HG02981 (cell line): Measurements from ENCODE around the gene KCNJ13.
A peak's percentile ranks its signal among the peaks of the same experiment; 100 is the strongest.

ENCODE experiments used
- ATAC-seq: cut with Tn5 transposase; IDR thresholded peaks from one replicate; pipeline ENCODE4 v1.9.1; 2021; ENCODE audit warnings: mild to moderate bottlenecking, moderate library complexity; ENCODE audit not compliant: unreplicated experiment

The KCNJ13 gene

DNA sequence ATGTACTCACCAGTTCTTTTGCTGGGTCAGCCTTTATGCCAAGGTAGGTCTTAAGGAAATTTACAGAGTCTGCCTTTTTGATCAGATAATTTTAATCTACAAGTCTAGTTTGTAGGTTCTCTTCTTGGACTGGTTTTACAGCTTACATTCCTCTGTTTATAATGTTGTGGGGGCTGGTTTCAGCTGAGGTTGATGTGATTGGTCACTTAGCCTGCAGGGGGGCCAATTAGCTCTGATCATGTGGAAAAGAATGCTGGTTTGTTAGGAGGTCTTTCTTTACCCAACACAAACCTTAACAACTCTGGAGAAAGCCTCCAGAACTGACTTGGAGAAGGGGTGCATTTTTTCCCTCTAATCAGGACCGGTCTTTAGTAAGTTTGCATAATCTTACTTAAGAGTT lies at the start of gene KCNJ13:
Gene KCNJ13, minus strand, starts transcription at position 131 of the 400 bp plus-strand sequence. CDS start 5,203 bp downstream, outside the sequence.
- no peak for ATAC-seq

DNA sequence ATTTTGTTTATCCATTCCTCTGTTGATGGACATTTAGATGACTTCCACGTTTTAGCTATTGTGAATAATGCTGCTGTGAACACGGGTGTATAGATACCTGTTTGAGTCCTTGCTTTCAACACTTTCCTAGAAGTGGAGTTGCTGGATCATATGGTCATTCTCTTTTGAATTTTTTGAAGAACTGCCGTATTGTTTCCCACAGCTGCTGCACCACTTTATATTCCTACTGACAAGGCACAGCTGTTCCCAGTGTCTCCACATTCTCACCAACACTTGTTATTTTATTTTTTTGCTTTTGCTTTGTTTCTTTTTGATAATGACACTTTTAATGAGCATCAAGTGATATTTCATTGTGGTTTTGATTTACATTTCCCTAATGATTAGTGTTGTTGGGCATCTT lies 41.4 kb upstream of the KCNJ13 start:
- no peak for ATAC-seq

DNA sequence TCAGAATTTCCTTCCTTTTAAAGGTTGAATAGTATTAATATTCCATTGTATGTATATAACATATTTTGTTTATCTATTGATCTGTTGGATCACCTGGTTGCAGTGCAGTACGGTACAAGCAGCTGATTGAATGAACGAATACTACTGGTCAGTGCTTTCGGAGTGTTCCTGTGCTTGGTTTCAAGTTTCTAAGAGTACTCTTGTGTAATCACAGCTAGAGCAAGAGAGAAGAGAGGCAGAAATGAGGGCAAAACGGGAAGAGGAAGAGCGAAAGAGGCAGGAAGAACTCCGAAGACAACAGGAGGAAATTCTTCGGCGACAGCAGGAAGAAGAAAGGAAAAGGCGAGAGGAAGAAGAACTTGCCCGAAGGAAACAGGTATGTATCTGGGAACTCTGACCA lies 40.3 kb upstream of the KCNJ13 start:
- no peak for ATAC-seq

DNA sequence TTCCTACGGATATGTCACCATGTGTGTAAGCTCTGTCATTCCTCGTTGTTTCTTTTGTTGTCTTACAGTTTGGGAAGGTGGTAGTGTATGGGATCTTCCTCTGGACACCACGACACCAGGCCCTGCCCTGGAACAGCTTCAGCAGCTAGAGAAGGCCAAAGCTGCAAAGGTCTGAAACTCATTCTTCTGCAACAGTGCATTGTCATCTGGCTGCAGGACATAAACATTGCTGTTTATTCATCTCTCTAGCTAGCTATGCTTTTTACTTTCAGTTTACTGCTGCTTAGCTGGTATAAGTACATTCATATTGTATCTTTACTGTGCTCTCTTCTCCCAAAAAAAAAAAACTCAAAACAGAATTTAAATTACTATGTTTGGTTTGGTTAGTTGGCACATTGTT lies 39.2 kb upstream of the KCNJ13 start:
- ATAC-seq, result no peak

DNA sequence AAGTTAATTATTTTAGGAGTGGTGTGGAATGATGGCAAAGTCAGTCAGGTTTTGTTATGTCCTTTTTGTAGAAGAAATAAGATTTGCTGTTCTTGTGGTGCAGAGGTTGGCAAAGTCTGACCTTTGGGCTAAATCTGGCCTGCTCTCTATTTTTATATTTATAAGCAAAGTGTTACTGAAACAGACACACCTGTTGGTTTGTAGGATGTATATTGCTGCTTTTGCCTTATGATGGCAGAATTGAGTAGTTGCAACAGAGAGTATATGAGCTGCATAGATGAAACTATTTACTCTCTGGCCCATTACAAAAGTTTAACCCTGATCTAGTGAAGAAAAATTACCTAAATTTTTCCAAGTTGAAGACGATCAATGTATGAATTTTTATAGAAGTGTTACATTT lies 34.1 kb upstream of the KCNJ13 start:
- no peak for ATAC-seq

DNA sequence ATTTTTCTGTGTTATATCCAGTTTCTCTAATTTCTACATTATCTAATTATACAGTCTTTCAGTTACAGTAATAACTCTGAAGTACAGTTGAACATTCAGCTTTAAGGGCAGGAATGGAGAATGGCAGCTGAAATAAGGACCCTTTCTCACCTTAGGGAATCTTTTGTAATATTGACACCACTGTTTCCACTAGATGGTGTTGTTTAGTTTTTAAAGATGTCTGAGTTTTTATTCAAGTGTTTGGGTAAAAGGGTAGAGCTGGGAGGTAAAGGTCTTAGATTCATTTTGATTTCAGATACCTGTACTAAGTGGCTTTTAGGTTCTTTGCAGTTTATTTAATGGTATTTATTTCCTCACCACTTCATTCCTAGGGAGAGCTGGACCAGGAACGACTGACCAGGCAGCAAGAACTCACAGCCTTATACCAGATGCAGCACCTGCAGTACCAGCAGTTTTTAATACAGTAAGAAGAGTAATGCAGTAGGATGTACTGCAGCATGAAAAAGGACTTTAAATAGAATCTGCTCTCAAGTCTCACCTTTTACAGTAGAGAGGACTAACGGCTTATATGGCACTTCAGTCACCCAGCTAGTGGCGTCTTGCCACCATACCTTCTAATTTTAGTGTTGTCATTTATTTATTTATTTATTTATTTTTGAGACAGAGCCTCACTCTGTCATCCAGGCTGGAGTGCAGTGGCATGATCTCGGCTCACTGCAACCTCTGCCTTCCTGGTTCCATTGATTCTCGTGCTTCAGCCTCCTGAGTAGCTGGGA lies 33.2 kb upstream of the KCNJ13 start:
- ATAC-seq, result no peak

DNA sequence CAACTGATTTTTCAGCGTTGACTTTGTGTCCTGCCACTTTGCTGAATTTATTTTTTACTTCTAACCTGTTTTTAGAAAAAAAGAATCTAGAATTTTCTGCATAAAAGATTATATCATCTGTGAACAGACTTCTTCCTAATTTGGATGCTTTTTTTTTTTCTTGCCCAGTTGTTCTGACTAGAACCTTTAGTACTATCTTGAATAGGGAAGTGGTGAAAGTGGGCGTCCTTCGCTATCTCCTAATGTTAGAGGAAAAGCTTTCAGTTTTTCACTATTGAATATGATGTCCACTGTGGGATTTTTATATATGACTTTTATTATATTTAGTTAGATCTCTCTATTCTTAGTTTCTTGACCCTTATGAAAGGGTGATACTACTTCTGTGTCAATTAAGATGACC lies 25.7 kb upstream of the KCNJ13 start:
- ATAC-seq, result no peak

DNA sequence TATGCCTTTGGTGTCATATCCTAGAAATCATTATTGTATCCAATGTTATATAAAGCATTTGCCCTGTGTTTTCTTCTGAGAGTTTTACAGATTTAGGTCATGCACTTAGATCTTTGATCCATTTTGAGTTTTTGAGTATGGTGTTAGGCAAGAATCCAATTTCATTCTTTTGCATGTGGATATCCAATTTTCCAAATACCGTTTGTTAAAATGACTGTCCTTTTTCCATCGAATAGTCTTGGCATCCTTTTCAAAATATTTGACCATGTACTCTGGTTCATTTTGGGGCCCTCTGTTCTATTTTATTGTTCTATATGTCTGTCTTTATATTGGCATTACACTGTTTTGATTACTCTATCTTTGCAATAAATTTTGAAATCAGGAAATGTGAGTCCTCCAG lies 23.8 kb upstream of the KCNJ13 start:
- ATAC-seq, result no peak

DNA sequence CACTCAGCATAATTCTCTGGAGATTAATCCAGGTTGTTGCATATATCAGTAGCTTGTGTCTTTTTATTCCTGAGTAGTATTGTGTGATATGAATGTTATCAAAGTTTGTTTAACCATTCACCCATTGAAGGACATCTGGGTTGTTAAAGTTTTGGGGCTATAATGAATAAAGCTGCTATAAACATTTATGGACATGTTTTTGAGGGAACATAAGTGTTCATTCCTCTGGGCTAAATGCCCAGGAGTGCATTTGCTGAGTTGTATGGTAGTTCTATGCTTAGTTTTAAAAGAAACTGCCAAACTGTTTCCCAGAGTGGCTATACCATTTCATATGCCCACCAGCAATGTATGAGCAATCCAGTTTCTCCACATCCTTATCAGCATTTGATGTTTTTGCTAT lies 21.8 kb upstream of the KCNJ13 start:
- ATAC-seq, result no peak

DNA sequence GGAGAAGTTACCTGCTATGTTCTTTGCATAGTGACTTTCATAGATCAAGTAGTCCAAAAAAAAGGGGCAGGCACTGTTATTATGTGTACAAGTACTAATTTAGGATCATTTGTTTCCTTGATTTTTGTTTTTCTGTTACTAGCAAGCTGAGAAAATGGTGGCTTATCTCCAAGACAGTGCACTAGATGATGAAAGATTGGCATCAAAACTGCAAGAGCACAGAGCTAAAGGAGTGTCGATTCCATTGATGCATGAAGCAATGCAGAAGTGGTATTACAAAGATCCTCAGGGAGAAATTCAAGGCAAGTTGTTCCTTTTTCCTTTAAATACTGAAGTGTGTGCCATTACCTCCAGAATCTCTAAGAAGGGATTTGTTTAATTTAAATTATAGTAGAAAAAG lies 19.6 kb upstream of the KCNJ13 start:
- ATAC-seq, result no peak

DNA sequence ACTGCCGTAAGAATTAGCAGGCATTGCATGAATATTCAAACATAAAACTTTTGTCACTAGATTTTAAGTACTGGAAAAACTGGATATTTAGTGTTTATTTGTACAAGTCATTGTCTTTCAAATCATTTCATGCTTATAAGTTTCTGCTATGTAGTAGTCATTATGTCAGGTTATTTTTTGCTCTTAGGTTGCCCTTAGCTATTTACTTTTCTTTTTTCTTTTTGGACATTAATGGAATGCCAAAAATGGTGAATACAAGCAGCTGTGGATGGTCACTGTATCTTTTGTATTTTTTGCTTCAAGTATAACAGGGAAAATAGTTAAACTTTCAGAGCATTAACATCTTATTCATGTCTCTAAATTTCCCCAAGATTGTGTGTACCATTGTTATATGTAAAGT lies 18.6 kb upstream of the KCNJ13 start:
- ATAC-seq, result no peak

DNA sequence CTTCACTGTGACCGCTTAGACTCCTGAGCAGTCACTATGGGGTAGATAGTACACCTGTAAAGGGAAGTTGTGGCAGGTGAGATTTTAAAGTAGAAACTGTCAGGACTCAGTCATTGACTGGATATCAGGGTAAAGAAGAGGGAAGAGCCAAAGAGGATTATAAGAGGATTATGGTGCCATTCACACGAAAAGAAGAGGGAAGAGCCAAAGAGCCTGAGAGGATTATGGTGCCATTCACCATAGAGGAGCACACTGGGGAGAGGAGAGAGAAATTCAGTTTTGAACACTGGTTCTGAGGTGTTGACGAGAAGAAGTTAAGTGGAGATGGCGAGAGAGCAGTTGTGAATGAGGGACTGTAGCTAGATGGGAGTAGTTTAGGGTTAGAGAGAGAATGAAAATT lies 16.9 kb upstream of the KCNJ13 start:
- no peak for ATAC-seq

DNA sequence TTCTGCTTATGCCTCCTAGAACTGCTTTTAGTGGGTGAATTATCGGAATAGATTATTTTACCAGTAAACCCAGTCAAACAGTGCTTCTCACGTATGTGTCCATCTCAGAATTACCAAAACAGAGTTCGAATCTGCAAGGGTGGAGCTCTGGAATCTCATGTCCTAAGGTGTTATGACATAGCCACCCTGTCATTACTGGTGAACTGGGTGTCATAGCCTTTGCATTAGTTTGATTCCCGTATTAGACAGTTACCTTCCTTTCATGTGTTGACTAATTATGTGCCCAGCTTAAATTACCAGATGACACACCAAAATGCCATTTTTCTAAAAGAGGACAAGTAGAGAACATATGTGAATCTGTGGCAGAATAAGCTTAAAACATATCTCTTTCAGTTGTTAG lies 15.2 kb upstream of the KCNJ13 start:
- ATAC-seq, result no peak

DNA sequence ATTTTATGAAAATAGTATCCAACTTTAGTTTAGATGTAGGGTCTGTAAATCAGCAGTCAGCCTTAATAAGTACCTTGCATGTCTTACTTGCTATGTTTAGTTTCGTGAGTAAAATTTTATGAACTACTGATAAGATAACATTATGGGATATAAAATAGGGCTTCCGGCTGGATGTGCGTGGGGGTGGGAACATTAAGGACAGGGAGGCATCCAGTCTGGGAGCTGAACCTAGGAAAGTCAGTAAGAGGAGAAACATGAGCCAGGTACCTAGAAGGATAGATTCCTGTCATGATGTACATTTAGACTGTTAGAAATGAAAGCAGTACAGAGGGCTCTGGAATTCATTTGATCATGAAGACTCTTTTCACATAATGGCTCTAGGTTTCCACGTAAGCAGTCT lies 12.7 kb upstream of the KCNJ13 start:
- ATAC-seq, result no peak

DNA sequence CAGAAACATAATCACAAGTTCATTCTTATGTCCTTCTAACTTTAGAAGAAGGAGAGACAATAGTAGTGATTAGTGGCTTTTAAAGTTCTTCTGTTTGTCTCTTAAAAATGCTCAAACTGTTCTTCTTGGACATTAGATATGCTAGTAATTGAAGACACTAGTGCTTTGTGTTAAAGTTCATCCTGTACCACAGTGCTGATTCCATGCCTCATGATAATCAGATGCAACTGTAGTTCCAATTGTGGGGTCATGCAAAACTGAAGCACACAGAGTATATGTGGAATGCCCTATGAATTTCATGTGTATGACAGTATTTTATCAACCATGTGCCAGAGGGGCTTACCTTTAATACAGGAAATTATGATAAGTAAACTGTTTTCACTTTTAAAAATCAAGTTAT lies 11.4 kb upstream of the KCNJ13 start:
- ATAC-seq, result no peak

DNA sequence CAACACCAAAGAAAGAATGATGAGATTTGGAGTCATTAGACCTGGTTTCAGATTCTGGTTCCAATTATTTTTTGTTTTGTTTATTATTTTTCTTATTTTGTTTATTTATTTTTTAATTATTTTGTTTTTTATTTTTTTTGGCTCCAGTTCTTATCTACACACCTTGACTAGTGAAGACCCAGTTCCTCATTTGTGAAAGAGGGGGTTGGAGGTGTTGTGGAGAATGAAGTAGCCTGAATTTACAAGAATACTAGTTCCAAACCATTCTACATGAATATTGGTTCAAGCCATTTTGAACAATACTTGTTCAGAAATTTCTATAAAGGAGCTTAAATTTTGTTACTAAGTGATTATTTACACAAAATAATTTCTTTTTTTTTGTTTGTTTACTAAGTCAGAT lies 6.9 kb upstream of the KCNJ13 start:
- ATAC-seq, result no peak

DNA sequence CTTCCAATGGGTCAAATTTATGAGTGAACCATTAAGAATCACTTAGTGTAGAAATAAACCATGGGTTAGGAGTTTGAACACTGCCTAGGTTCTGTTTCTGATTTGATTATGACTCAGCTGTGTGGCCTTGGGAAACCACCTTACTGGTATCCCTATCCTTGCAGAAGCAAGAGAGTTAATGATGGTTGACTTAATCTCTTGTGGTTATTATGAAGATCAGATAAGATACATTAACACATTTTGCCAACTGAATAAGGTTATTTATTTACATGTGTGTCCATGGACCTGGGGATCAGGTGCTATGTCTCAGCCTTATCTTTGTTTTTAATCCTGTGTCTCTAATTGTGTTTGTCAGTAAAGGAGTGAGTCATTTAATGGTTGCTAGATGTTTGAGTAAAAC lies 5.4 kb upstream of the KCNJ13 start:
- peak; percentile 98 for ATAC-seq

DNA sequence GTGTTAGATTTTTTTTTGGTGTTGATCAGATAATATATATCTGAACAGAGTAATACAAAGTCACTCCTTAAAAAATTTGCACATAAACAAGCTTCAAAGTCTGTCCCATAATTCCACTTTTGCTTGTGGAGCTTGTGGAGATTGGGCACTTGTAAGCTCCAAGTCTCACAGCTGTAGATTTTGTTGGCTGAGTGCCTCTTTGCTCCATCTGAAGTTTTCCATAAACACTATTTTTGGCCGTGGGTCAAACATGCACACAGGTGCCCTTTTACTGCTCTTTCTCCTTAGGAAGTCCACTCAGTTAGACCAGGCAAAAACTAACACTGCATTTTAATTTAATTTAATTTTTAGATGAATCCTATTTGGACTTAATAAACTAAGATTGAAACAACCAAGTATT lies 3.6 kb upstream of the KCNJ13 start:
- no peak for ATAC-seq

DNA sequence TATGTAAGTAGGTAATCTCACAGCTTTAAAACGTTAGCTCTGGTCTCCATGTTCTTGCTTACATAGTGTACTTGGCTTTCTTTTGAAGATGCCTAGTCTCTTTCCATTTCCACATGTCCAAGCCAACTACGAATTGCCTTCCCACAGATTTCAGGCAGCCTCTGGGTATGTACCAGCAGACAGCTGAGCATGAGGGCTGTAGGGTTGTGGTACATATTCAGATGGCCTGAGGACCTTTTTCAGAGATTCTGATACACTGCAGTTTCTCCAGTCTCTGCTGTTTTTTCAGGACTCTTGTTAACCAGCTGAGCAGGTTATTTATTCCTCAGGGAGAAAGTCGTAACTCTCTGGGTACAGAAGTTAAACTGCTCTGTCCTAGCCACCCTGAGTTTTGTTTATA lies 3.1 kb upstream of the KCNJ13 start:
- no peak for ATAC-seq

DNA sequence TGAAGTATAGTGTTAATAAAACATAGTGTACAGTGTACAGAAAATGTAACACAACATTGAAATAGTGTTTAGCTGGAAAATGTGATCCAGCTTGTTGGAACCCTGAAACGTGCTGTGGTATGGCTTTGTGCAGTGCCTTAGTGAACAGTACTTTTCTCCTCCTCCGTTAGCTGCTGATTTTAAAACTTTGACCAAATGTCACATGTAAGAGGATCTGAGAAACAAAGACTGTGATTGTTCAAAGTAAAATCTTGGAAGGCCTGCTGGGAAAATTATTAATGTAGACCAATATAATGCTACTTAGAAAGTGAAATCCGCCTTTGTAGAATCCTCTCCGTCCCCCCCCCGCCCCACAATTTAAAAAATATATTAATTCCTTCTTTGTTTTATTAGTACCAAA lies 911 bp upstream of the KCNJ13 start:
- no peak for ATAC-seq

DNA sequence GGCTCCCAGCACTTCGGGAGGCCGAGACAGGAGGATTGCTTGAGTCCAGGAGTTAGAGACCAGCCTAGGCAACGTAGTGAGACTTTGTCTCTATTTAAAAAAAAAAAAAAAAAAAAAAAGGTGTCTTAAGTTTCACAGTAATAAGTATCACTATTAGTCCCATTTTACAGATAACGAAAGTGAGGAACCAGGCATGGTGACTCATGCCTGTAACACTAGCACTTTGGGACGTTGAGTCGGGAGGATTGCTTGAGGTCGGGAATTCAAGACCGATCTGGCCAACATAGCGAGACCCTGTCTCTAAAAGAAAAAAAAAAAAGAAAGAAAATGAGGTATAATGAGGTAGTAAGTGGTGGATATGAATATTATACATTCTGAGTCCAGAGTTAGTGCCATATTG lies 2.5 kb downstream of the KCNJ13 start:
- no peak for ATAC-seq

DNA sequence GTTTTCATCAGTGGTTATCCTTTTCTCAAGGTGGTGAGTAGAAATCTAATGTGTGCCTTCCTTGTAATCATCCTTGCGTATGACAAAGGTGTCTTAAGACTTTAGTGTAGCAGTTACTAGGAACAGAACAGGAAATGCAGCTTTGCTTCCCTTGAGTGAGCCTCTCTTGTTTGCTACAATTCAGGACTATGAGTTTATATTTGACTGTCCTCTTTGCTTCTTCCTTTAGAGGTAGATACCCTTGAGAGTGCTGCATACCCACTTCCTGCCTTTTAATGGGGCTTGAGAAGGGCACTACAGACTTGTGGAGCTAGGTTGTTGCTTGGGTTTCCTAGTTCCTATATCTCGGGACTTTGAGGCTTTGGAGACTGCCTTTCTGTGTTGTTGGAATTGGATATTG lies 3.8 kb downstream of the KCNJ13 start:
- peak; percentile 89 for ATAC-seq

DNA sequence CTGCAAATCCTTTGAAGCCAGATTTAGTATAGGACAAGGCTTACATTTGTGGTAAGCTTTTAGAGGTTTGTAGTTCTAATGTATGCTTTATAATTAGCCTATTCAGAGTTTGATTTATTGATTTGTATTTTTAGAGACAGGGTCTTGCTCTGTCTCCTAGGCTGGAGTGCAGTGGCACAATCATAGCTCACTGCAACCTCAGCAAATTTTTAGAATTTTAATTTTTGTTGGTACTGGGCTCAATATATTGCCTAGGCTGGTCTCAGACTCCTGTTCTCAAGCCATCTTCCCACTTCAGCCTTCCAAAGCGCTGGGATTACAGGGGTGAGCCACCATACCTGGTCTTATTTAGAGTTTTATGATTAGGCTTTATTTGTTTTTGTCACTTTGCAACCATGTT lies 4.5 kb downstream of the KCNJ13 start:
- no peak for ATAC-seq
